ENCODE data around the gene BRSK1. TPM values are rescaled to one million over a fixed set of nuclear protein-coding genes. Genes with fewer than 3 reads are reported as not detected.

BRSK1 gene
- total RNA-seq, 6 donors from 2014 or later, result 1.0 to 2.7 (median 1.1) TPM; not detected in 1

GRCh38 chr19:55276720-55277430, 6.9 kb upstream of the BRSK1 start:
- Histone ChIP-seq H3K27ac (no peak overlapping the region), H3K27me3 (no peaks in the 10 kb centered on the region), H3K4me3 (no peak overlapping the region), H3K4me1 (peaks cover 7 to 21% (median 15%) of the 10 kb centered on the region in 4 donors), H3K9me3 (no peaks in the 10 kb centered on the region), H3K36me3 (peaks cover 3 to 57% (median 39%) of the 10 kb centered on the region in 4 donors)
- ATAC-seq (ENCODE audit: low FRiP score in 2 of 2) (no peak), DNase-seq (no peak)
- WGBS, 2 donors, result 88 to 90% methylated on average over 15 of the region's 15 CpGs
- TF ChIP-seq EP300 (IDR thresholded peaks at IDR 0.05) (no peak), POLR2A (IDR thresholded peaks at IDR 0.05) (no peak), POLR2AphosphoS5 (IDR thresholded peaks at IDR 0.05) (no peak), CTCF (IDR thresholded peaks at IDR 0.05) (no peak)

- peaks cover 7 to 21% (median 15%) of the 10 kb centered on the region in 4 donors for H3K4me1 ChIP-seq
- no peaks in the 10 kb centered on the region for H3K27me3 ChIP-seq
- 90% methylated on average over 13 to 17 of the region's 17 CpGs for WGBS, 2 donors
- TF ChIP-seq POLR2AphosphoS5 (IDR thresholded peaks at IDR 0.05) (no peak), CTCF (IDR thresholded peaks at IDR 0.05) (no peak), POLR2A (IDR thresholded peaks at IDR 0.05) (no peak), EP300 (IDR thresholded peaks at IDR 0.05) (no peak)
- no peak for ATAC-seq (ENCODE audit: low FRiP score in 2 of 2)
- no peaks in the 10 kb centered on the region for H3K9me3 ChIP-seq
- no peak for DNase-seq
- peaks cover 3 to 51% (median 33%) of the 10 kb centered on the region in 4 donors for H3K36me3 ChIP-seq
- H3K4me3 ChIP-seq, result no peak overlapping the region
- no peak overlapping the region for H3K27ac ChIP-seq
These were observed 6.3 kb upstream of the BRSK1 start for GRCh38 chr19:55277494-55277893.

GRCh38 chr19:55278391-55279135, 5.2 kb upstream of the BRSK1 start:
- peaks cover 0 to 2% (median under 1%) of the 10 kb centered on the region in 4 donors for H3K27me3 ChIP-seq
- DNase-seq (no peak), ATAC-seq (ENCODE audit: low FRiP score in 2 of 2) (no peak)
- H3K27ac ChIP-seq, result no peak overlapping the region
- H3K36me3 ChIP-seq, result peaks cover 3 to 40% (median 24%) of the 10 kb centered on the region in 4 donors
- peak overlapping the region in 1 of 4 donors; percentile 82 for H3K4me3 ChIP-seq
- 87 to 89% methylated on average over 12 to 13 of the region's 13 CpGs for WGBS, 2 donors
- peaks cover 7 to 21% (median 15%) of the 10 kb centered on the region in 4 donors for H3K4me1 ChIP-seq
- H3K9me3 ChIP-seq, result no peaks in the 10 kb centered on the region
- TF ChIP-seq CTCF (IDR thresholded peaks at IDR 0.05), result no peak
- no peak for TF ChIP-seq POLR2A (IDR thresholded peaks at IDR 0.05)
- no peak for TF ChIP-seq EP300 (IDR thresholded peaks at IDR 0.05)
- no peak for TF ChIP-seq POLR2AphosphoS5 (IDR thresholded peaks at IDR 0.05)

- TF ChIP-seq EP300 (IDR thresholded peaks at IDR 0.05), result no peak
- TF ChIP-seq POLR2AphosphoS5 (IDR thresholded peaks at IDR 0.05), result no peak
- TF ChIP-seq POLR2A (IDR thresholded peaks at IDR 0.05), result no peak
- no peak for TF ChIP-seq CTCF (IDR thresholded peaks at IDR 0.05)
- H3K4me3 ChIP-seq, result peak overlapping the region; percentile 59 to 88 (median 78)
- ATAC-seq (ENCODE audit: low FRiP score in 2 of 2), result no peak
- WGBS, 2 donors, result 12 to 13% methylated on average over 23 of the region's 23 CpGs
- no peak for DNase-seq
- no peaks in the 10 kb centered on the region for H3K9me3 ChIP-seq
- H3K27me3 ChIP-seq, result peaks cover 0 to 9% (median 4%) of the 10 kb centered on the region in 4 donors
- peaks cover 3 to 33% (median 17%) of the 10 kb centered on the region in 4 donors for H3K36me3 ChIP-seq
- H3K4me1 ChIP-seq, result peaks cover 7 to 27% (median 17%) of the 10 kb centered on the region in 4 donors
- H3K27ac ChIP-seq, result peak overlapping the region; percentile 74 to 88 (median 78)
These were observed 4.5 kb upstream of the BRSK1 start for GRCh38 chr19:55279340-55279739.
